Panc1 (cell line): ENCODE data around the gene ITLN2. TPM values are rescaled to one million over a fixed set of nuclear protein-coding genes. Genes with fewer than 3 reads are reported as not detected.

Experiments used
- ATAC-seq: fragments of 200-7000 bp; cut with Tn5 transposase; 2 replicates; pipeline ENCODE4 v1.9.1; 2020; ENCODE audit warnings: mild to moderate bottlenecking, moderate library complexity
- BruUV-seq: library from RNA; stranded (reverse); fragments of 400-500 nt; replicated peaks from 2 replicates; lab custom pipeline; 2021; lab: Mats Ljungman, UMichigan
- CTCF ChIA-PET: fragments of 300-600 bp; sonication (Branson Sonifier 250); formaldehyde crosslinking; loops from one replicate; lab custom pipeline; 2022; ENCODE audit warnings: antibody characterized with exemption; lab: Charles Lee
- POLR2A ChIA-PET: fragments of 300-600 bp; sonication (Branson Sonifier 250); formaldehyde crosslinking; loops from one replicate; lab custom pipeline; 2022; ENCODE audit warnings: antibody characterized with exemption; lab: Charles Lee
- DNase-seq: peaks from one replicate; pipeline ENCODE4 v3.0.0-alpha.2; 2010; ENCODE audit warnings: low read depth, low spot score
- H3K27ac ChIP-seq: 2 replicates; pipeline ENCODE4 v1.5.1; 2011; ENCODE audit warnings: mild to moderate bottlenecking, low read length, inconsistent platforms
- H3K27me3 ChIP-seq: fragments of 200-500 bp; sonication (Bioruptor generic); 2 replicates; pipeline ENCODE4 v1.6.0; 2014; ENCODE audit warnings: low read length, inconsistent platforms; ENCODE audit not compliant: control insufficient read depth, insufficient read depth
- H3K36me3 ChIP-seq: fragments of 200-500 bp; sonication (Bioruptor generic); 2 replicates; pipeline ENCODE4 v1.5.1; 2014; ENCODE audit warnings: inconsistent platforms, mild to moderate bottlenecking, low read length, moderate library complexity; ENCODE audit not compliant: control insufficient read depth, insufficient read depth
- H3K4me1 ChIP-seq: 2 replicates; pipeline ENCODE4 v1.5.1; 2011; ENCODE audit warnings: inconsistent platforms, mild to moderate bottlenecking, low read length, moderate library complexity; ENCODE audit not compliant: control insufficient read depth, insufficient read depth
- H3K4me3 ChIP-seq, 2 experiments: 2 replicates each; pipeline ENCODE4 v1.5.1; 2011 to 2012; ENCODE audit warnings: low read depth in 2 of 2, low read length in 2 of 2, mild to moderate bottlenecking in 2 of 2, inconsistent platforms in 1 of 2, moderate library complexity in 1 of 2
- H3K9me3 ChIP-seq: fragments of 200-500 bp; sonication (Bioruptor generic); 2 replicates; pipeline ENCODE4 v1.5.1; 2014; ENCODE audit warnings: low read depth, mild to moderate bottlenecking, inconsistent platforms, low read length, moderate library complexity; ENCODE audit not compliant: control insufficient read depth, insufficient read depth
- CTCF ChIP-seq: fragments of 450-650 bp; IDR thresholded peaks from 2 replicates; pipeline ENCODE4 v1.5.1; 2017; ENCODE audit warnings: mild to moderate bottlenecking
- POLR2AphosphoS5 ChIP-seq: IDR thresholded peaks from 2 replicates; pipeline ENCODE4 v1.6.1; 2012; ENCODE audit warnings: mild to moderate bottlenecking, low read depth, low read length, moderate library complexity
- REST ChIP-seq, 2 experiments: IDR thresholded peaks; 2 replicates each; pipeline ENCODE4 v1.6.1; 2011 to 2012; ENCODE audit warnings: low read depth in 2 of 2, control low read depth in 1 of 2, low read length in 1 of 2, mild to moderate bottlenecking in 1 of 2, moderate library complexity in 1 of 2; ENCODE audit not compliant: insufficient read depth in 1 of 2
- SIN3A ChIP-seq: IDR thresholded peaks from 2 replicates; pipeline ENCODE4 v1.6.1; 2012; ENCODE audit warnings: low read depth, mild to moderate bottlenecking, low read length, moderate library complexity, borderline replicate concordance; ENCODE audit not compliant: insufficient read depth
- TCF7L2 ChIP-seq: IDR thresholded peaks from 2 replicates; pipeline ENCODE4 v1.6.1; 2011; ENCODE audit warnings: mild to moderate bottlenecking, low read depth, low read length, inconsistent platforms
- in situ Hi-C: cut with HindIII; loops from 2 replicates; pipeline ENCODE4 v1.10.0; 2016; ENCODE audit warnings: low sequenced_read_pairs, low pct_unique_long_range_greater_than_20kb
- intact Hi-C: fragments of 100-400 bp; cut with micrococcal nuclease; formaldehyde crosslinking; loops from one replicate; pipeline ENCODE4 v1.10.0; 2022; ENCODE audit not compliant: unreplicated experiment
- total RNA-seq: library from RNA; stranded (reverse); gene quantifications from one replicate; pipeline ENCODE4 v1.2.1, GENCODE V29; 2021; ENCODE audit not compliant: unreplicated experiment

The ITLN2 gene
- total RNA-seq, 1 experiment from 2014 or later: not detected

- no peak for DNase-seq
- Histone ChIP-seq H3K4me1 (no peaks in the 10 kb centered on the region), H3K4me3 (no peak overlapping the region), H3K27ac (no peak overlapping the region), H3K9me3 (no peaks in the 10 kb centered on the region), H3K36me3 (no peaks in the 10 kb centered on the region), H3K27me3 (no peaks in the 10 kb centered on the region)
- ChIA-PET POLR2A (no interaction called here), CTCF (no interaction called here)
- in situ Hi-C loops: no loop called here
- TF ChIP-seq SIN3A (no peak), TCF7L2 (no peak), CTCF (no peak)
- no TSS peak for BruUV-seq
- no peak for ATAC-seq
- intact Hi-C loops: no loop called here
Measured at GRCh38 chr1:160985723-160986122, 31.1 kb upstream of the ITLN2 start.

- Histone ChIP-seq H3K36me3 (no peaks in the 10 kb centered on the region), H3K27ac (no peak overlapping the region), H3K4me1 (no peaks in the 10 kb centered on the region), H3K27me3 (no peaks in the 10 kb centered on the region), H3K9me3 (no peaks in the 10 kb centered on the region), H3K4me3 (no peak overlapping the region)
- CTCF ChIA-PET: interaction anchor here (0.7 kb wide), 1 partner anchor 8 kb away, joined by 7 read pairs; no protein-coding TSS in a partner anchor
- no TSS peak for BruUV-seq
- POLR2A ChIA-PET: no interaction called here
- DNase-seq (no peak), ATAC-seq (no peak)
- in situ Hi-C loops: no loop called here
- TF ChIP-seq POLR2AphosphoS5 (no peak), REST (IDR thresholded peaks at IDR 0.05; ENCODE audit: insufficient read depth in 1 of 2, low read depth in 2 of 2, low read length in 1 of 2) (no peak), SIN3A (no peak), TCF7L2 (no peak), CTCF (no peak)
- intact Hi-C loops: no loop called here
Measured at GRCh38 chr1:160981584-160982411, 27.2 kb upstream of the ITLN2 start.
